HCT116 (cell line): ENCODE results near the gene CD58. TPM values are rescaled to one million over a fixed set of nuclear protein-coding genes. Genes with fewer than 3 reads are reported as not detected.

ENCODE experiments used
- ATAC-seq: fragments of 200-7000 bp; cut with Tn5 transposase; 2 replicates; pipeline ENCODE4 v1.9.1; 2020; ENCODE audit warnings: mild to moderate bottlenecking, moderate library complexity
- BruUV-seq: library from RNA; stranded (reverse); fragments of 400-500 nt; replicated peaks from 2 replicates; lab custom pipeline; 2021; lab: Mats Ljungman, UMichigan
- CTCF ChIA-PET: fragments of 300-600 bp; sonication (Branson Sonifier 250); formaldehyde crosslinking; loops from one replicate; lab custom pipeline; 2021; ENCODE audit warnings: antibody characterized with exemption; lab: Charles Lee
- POLR2A ChIA-PET: fragments of 300-600, 350-600 bp; sonication (Branson Sonifier 250); formaldehyde crosslinking; loops from one replicate; lab custom pipeline; 2021; ENCODE audit warnings: antibody characterized with exemption; lab: Charles Lee
- RAD21 ChIA-PET, 2 experiments: fragments of 300-600 bp; sonication (Branson Sonifier 250); formaldehyde crosslinking; loops; one replicate each; lab custom pipeline; 2023; ENCODE audit warnings: low total read pairs in 2 of 2; ENCODE audit not compliant: uncharacterized antibody in 2 of 2, unreplicated experiment in 2 of 2, low non-redundant PET in 1 of 2; lab: Charles Lee
- DNase-seq: peaks from one replicate; pipeline ENCODE4 v3.0.0-alpha.2; 2010; ENCODE audit warnings: low read depth, low spot score
- H2AFZ ChIP-seq: fragments of 200-600 bp; shearing (Covaris generic), sonication (generic); 2 replicates; pipeline ENCODE4 v1.6.1; 2017; ENCODE audit warnings: low read depth, mixed run types, mixed read lengths, antibody characterized with exemption, low read length; ENCODE audit not compliant: poor library complexity, severe bottlenecking
- H3K27ac ChIP-seq: 2 replicates; pipeline ENCODE4 v1.5.1; 2012; ENCODE audit warnings: low read depth, low read length
- H3K27me3 ChIP-seq: fragments of 200-600 bp; sonication (generic); 2 replicates; pipeline ENCODE4 v1.6.1; 2016; ENCODE audit warnings: mixed run types, low read length, mixed read lengths; ENCODE audit not compliant: insufficient read depth
- H3K36me3 ChIP-seq, 2 experiments: fragments of 200-500 bp in 1 of 2; fragments of 200-600 bp in 1 of 2; sonication (Bioruptor generic) in 1 of 2; sonication (generic) in 1 of 2; 2 replicates each; pipeline versions ENCODE4 v1.5.1 to v1.6.1; 2014 to 2016; ENCODE audit warnings: low read length in 2 of 2, inconsistent platforms in 1 of 2, mixed read lengths in 1 of 2, mixed run types in 1 of 2; ENCODE audit not compliant: insufficient read depth in 2 of 2, control insufficient read depth in 1 of 2
- H3K4me1 ChIP-seq, 2 experiments: fragments of 200-600 bp in 1 of 2; sonication (generic) in 1 of 2; 2 replicates each; pipeline versions ENCODE4 v1.5.1 to v1.6.1; 2012 to 2017; ENCODE audit warnings: low read length in 2 of 2, inconsistent platforms in 1 of 2, mild to moderate bottlenecking in 1 of 2, mixed read lengths in 1 of 2, mixed run types in 1 of 2, moderate library complexity in 1 of 2; ENCODE audit not compliant: insufficient read depth in 2 of 2, control insufficient read depth in 1 of 2
- H3K4me2 ChIP-seq: fragments of 200-600 bp; sonication (generic); 2 replicates; pipeline ENCODE4 v1.6.1; 2017; ENCODE audit warnings: mixed run types, low read length, mixed read lengths
- H3K4me3 ChIP-seq, 2 experiments: fragments of 200-600 bp in 1 of 2; sonication (generic) in 1 of 2; replicated peaks in 1 of 2; 2 replicates each; pipeline ENCODE4 v1.5.1; 2011 to 2016; ENCODE audit warnings: low read length in 2 of 2, control low read depth in 1 of 2, low read depth in 1 of 2, mild to moderate bottlenecking in 1 of 2, mixed read lengths in 1 of 2, mixed run types in 1 of 2
- H3K79me2 ChIP-seq: fragments of 200-600 bp; sonication (generic); 2 replicates; pipeline ENCODE4 v1.6.1; 2017; ENCODE audit warnings: mild to moderate bottlenecking, mixed run types, low read length, moderate library complexity, mixed read lengths; ENCODE audit not compliant: insufficient read depth
- H3K9ac ChIP-seq: fragments of 200-600 bp; sonication (generic); 2 replicates; pipeline ENCODE4 v1.6.1; 2016; ENCODE audit warnings: low read length, mixed read lengths
- H3K9me2 ChIP-seq: fragments of 200-600 bp; sonication (generic), shearing (Covaris generic); 2 replicates; pipeline ENCODE4 v1.6.1; 2017; ENCODE audit warnings: mixed run types, mild to moderate bottlenecking, moderate library complexity; ENCODE audit not compliant: insufficient read depth
- H3K9me3 ChIP-seq, 2 experiments: fragments of 200-500 bp in 1 of 2; fragments of 200-600 bp in 1 of 2; sonication (Bioruptor generic) in 1 of 2; sonication (generic) in 1 of 2; 2 replicates each; pipeline ENCODE4 v1.6.1; 2014 to 2017; ENCODE audit warnings: low read length in 2 of 2, mixed read lengths in 2 of 2, inconsistent platforms in 1 of 2, low read depth in 1 of 2, mild to moderate bottlenecking in 1 of 2, mixed run types in 1 of 2, moderate library complexity in 1 of 2; ENCODE audit not compliant: control insufficient read depth in 1 of 2, insufficient read depth in 1 of 2
- H4K20me1 ChIP-seq: fragments of 200-600 bp; sonication (generic), shearing (Covaris generic); 2 replicates; pipeline ENCODE4 v1.6.1; 2017; ENCODE audit warnings: mixed run types, mild to moderate bottlenecking, moderate library complexity; ENCODE audit not compliant: insufficient read depth
- CBX3 ChIP-seq: IDR thresholded peaks from 2 replicates; pipeline ENCODE4 v1.6.1; 2012; ENCODE audit warnings: low read depth
- CEBPB ChIP-seq: IDR thresholded peaks from 2 replicates; pipeline ENCODE4 v1.6.1; 2012; ENCODE audit warnings: low read depth
- EGR1 ChIP-seq: IDR thresholded peaks from 2 replicates; pipeline ENCODE4 v1.6.1; 2012; ENCODE audit warnings: low read depth
- ELF1 ChIP-seq: IDR thresholded peaks from 2 replicates; pipeline ENCODE4 v1.6.1; 2012; ENCODE audit warnings: low read depth, borderline replicate concordance
- EZH2phosphoT487 ChIP-seq: fragments of 200-600 bp; IDR thresholded peaks from 2 replicates; pipeline ENCODE4 v1.6.1; 2018; ENCODE audit warnings: antibody characterized with exemption, borderline replicate concordance
- FOSL1 ChIP-seq: IDR thresholded peaks from 2 replicates; pipeline ENCODE4 v1.6.1; 2012; ENCODE audit warnings: low read depth
- JUND ChIP-seq: IDR thresholded peaks from 2 replicates; pipeline ENCODE4 v1.6.1; 2012
- POLR2AphosphoS5 ChIP-seq: IDR thresholded peaks from 2 replicates; pipeline ENCODE4 v1.6.1; 2011; ENCODE audit warnings: mild to moderate bottlenecking, low read depth, low read length, moderate library complexity
- SP1 ChIP-seq: IDR thresholded peaks from 2 replicates; pipeline ENCODE4 v1.6.1; 2012; ENCODE audit warnings: low read depth
- SRF ChIP-seq: IDR thresholded peaks from 2 replicates; pipeline ENCODE4 v1.6.1; 2012; ENCODE audit warnings: low read depth
- TCF7L2 ChIP-seq: IDR thresholded peaks from 2 replicates; pipeline ENCODE4 v1.7.0; 2011; ENCODE audit warnings: borderline replicate concordance, inconsistent platforms; ENCODE audit not compliant: insufficient read depth, insufficient read length; ENCODE audit errors: extremely low read depth
- YY1 ChIP-seq: IDR thresholded peaks from 2 replicates; pipeline ENCODE4 v1.6.1; 2011; ENCODE audit warnings: low read length, low read depth, moderate library complexity, mild to moderate bottlenecking; ENCODE audit not compliant: insufficient replicate concordance; ENCODE audit errors: extremely low read depth
- ZNF274 ChIP-seq: fragments of 200-500 bp; sonication (Bioruptor generic); IDR thresholded peaks from 2 replicates; pipeline ENCODE4 v1.6.1; 2014; ENCODE audit warnings: mild to moderate bottlenecking, low read depth, low read length, inconsistent platforms
- intact Hi-C: fragments of 100-400 bp; cut with micrococcal nuclease; formaldehyde crosslinking; loops from 2 replicates; pipeline ENCODE4 v1.10.0; 2022
- total RNA-seq: library from RNA; stranded (reverse); gene quantifications from one replicate; pipeline ENCODE4 v1.2.1, GENCODE V29; 2021; ENCODE audit not compliant: unreplicated experiment
- TF ChIP-seq, protein P1 (sequence below): IDR thresholded peaks from 2 replicates; pipeline ENCODE4 v1.6.1; 2012
- TF ChIP-seq, protein P2 (sequence below): IDR thresholded peaks from 2 replicates; pipeline ENCODE4 v1.6.1; 2012
- TF ChIP-seq, protein P3 (sequence below): IDR thresholded peaks from 2 replicates; pipeline ENCODE4 v1.6.1; 2012; ENCODE audit warnings: low read depth

CD58 gene
- total RNA-seq, 1 experiment from 2014 or later = 18.0 TPM

DNA sequence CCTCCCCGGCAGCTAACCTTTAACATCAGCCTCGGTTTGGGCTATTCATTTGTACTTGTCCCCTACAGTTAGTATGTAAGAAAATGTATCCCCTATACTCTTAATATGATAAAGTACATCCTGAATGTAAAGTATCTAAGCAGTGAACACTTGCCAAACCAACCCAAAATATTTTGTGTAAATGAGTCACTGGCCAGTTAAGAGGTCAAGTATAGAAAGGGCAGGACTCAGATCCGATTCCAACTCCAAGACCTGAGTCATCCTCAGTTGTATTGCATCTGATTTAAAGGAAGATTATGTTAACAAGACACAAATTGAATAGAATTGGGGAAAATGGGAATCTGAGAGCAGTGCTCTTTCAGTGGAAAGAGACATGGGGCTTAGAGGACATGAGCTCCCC, 84.4 kb downstream of the CD58 start:
- Histone ChIP-seq H3K79me2 (no peaks in the 10 kb centered on the region), H3K9me2 (no peaks in the 10 kb centered on the region), H3K36me3 (no peaks in the 10 kb centered on the region), H3K4me1 (peaks cover 40 to 65% of the 10 kb centered on the region in 2 experiments), H3K4me2 (peak overlapping the region; percentile 45), H3K9me3 (no peaks in the 10 kb centered on the region), H3K27ac (no peak overlapping the region), H3K27me3 (no peaks in the 10 kb centered on the region), H2AFZ (no peak overlapping the region), H4K20me1 (no peaks in the 10 kb centered on the region), H3K9ac (no peak overlapping the region), H3K4me3 (no peak overlapping the region)
- POLR2A ChIA-PET = interaction anchor here (4.5 kb wide), 1 partner anchor 347 kb away, joined by 36 read pairs; no protein-coding TSS in a partner anchor
- RAD21 ChIA-PET = interaction anchor here (1.0 to 4.3 kb wide), 5 partner anchors 13 to 347 kb away, joined by 3 to 47 read pairs (median 5); no protein-coding TSS in a partner anchor
- CTCF ChIA-PET = interaction anchor here (1.1 to 7.9 kb wide), 16 partner anchors 10 to 703 kb away, joined by 3 to 288 read pairs (median 8); no protein-coding TSS in a partner anchor
- BruUV-seq = no TSS peak
- intact Hi-C loops = loop anchor here (5.0 kb wide), 1 partner anchor 109 kb away; no protein-coding TSS in a partner anchor
- ATAC-seq = no peak
- TF ChIP-seq JUND (peak; percentile 40; the same call in 1 of the 2 replicates), FOSL1 (peak; percentile 48), SRF (no peak)
- DNase-seq = no peak

DNA sequence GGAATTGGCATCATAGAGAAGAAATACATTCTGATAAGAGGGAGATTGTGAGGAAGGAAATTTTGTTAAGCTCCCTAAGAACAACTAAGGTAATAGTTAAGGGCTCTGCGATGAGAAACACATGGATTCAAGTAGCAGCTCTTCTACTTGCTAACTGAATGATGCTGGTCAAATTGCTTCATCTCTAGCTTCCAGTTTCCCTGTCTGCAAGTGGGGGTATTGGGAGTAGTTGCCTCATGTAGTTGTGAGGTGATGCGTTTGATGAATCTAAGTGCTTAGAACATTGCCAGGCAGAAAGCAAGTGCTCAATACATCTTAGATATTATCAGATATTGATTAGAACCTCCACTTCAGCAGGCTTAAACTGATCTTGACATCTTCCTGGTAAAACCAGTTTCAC, 84.8 kb downstream of the CD58 start:
- no peak overlapping the region for H3K4me3 ChIP-seq
- no peaks in the 10 kb centered on the region for H3K36me3 ChIP-seq
- ChIA-PET RAD21 (interaction anchor here (0.7 to 4.3 kb wide), 10 partner anchors 12 to 347 kb away, joined by 3 to 47 read pairs (median 5); no protein-coding TSS in a partner anchor), POLR2A (interaction anchor here (0.8 to 4.5 kb wide), 6 partner anchors 13 to 346 kb away, joined by 3 to 36 read pairs (median 4); no protein-coding TSS in a partner anchor), CTCF (interaction anchor here (0.7 to 7.9 kb wide), 30 partner anchors 9 to 703 kb away, joined by 3 to 288 read pairs (median 5); no protein-coding TSS in a partner anchor)
- H4K20me1 ChIP-seq = no peaks in the 10 kb centered on the region
- H3K4me2 ChIP-seq = peak overlapping the region; percentile 45; the same call in 1 of the 2 replicates
- no peak overlapping the region for H3K9ac ChIP-seq
- no peaks in the 10 kb centered on the region for H3K27me3 ChIP-seq
- no peak for ATAC-seq
- no peak overlapping the region for H2AFZ ChIP-seq
- H3K4me1 ChIP-seq = peaks cover 40 to 62% of the 10 kb centered on the region in 2 experiments
- TF ChIP-seq YY1 = no peak
- TF ChIP-seq ELF1 = no peak
- TF ChIP-seq ZNF274 = no peak
- TF ChIP-seq EGR1 = no peak
- no peak for TF ChIP-seq EZH2phosphoT487
- TF ChIP-seq SRF = no peak
- TF ChIP-seq CBX3 = no peak
- TF ChIP-seq SP1 = no peak
- TF ChIP-seq TCF7L2 = no peak
- TF ChIP-seq, protein P1, sequence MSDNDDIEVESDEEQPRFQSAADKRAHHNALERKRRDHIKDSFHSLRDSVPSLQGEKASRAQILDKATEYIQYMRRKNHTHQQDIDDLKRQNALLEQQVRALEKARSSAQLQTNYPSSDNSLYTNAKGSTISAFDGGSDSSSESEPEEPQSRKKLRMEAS = no peak
- no peak for TF ChIP-seq CEBPB
- TF ChIP-seq, protein P2, sequence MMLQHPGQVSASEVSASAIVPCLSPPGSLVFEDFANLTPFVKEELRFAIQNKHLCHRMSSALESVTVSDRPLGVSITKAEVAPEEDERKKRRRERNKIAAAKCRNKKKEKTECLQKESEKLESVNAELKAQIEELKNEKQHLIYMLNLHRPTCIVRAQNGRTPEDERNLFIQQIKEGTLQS = no peak
- no peak for TF ChIP-seq POLR2AphosphoS5
- no peak for TF ChIP-seq FOSL1
- TF ChIP-seq, protein P3, sequence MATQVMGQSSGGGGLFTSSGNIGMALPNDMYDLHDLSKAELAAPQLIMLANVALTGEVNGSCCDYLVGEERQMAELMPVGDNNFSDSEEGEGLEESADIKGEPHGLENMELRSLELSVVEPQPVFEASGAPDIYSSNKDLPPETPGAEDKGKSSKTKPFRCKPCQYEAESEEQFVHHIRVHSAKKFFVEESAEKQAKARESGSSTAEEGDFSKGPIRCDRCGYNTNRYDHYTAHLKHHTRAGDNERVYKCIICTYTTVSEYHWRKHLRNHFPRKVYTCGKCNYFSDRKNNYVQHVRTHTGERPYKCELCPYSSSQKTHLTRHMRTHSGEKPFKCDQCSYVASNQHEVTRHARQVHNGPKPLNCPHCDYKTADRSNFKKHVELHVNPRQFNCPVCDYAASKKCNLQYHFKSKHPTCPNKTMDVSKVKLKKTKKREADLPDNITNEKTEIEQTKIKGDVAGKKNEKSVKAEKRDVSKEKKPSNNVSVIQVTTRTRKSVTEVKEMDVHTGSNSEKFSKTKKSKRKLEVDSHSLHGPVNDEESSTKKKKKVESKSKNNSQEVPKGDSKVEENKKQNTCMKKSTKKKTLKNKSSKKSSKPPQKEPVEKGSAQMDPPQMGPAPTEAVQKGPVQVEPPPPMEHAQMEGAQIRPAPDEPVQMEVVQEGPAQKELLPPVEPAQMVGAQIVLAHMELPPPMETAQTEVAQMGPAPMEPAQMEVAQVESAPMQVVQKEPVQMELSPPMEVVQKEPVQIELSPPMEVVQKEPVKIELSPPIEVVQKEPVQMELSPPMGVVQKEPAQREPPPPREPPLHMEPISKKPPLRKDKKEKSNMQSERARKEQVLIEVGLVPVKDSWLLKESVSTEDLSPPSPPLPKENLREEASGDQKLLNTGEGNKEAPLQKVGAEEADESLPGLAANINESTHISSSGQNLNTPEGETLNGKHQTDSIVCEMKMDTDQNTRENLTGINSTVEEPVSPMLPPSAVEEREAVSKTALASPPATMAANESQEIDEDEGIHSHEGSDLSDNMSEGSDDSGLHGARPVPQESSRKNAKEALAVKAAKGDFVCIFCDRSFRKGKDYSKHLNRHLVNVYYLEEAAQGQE = no peak
- no peak for TF ChIP-seq JUND
- no peaks in the 10 kb centered on the region for H3K79me2 ChIP-seq
- H3K27ac ChIP-seq = no peak overlapping the region
- BruUV-seq = no TSS peak
- H3K9me3 ChIP-seq = no peaks in the 10 kb centered on the region
- intact Hi-C loops = loop anchor here (1.0 to 5.0 kb wide), 4 partner anchors 109 to 347 kb away; no protein-coding TSS in a partner anchor
- no peak for DNase-seq
- H3K9me2 ChIP-seq = no peaks in the 10 kb centered on the region
